Epithelial cell of esophagus (primary cell): Measurements from ENCODE around the gene UNC5CL.

ENCODE experiments used
- DNase-seq: peaks from one replicate; pipeline ENCODE4 v3.0.0; 2010; ENCODE audit warnings: low read depth
- H3K4me3 ChIP-seq: 2 replicates; pipeline ENCODE4 v1.5.1; 2011; ENCODE audit warnings: mild to moderate bottlenecking, low read length, control low read depth
- TF ChIP-seq, protein P1 (sequence below): IDR thresholded peaks from 2 replicates; pipeline ENCODE4 v1.5.1; 2011; ENCODE audit warnings: low read depth, mild to moderate bottlenecking, low read length, control low read depth, inconsistent platforms; ENCODE audit not compliant: insufficient read depth; ENCODE audit errors: missing control alignments

The UNC5CL gene

DNA sequence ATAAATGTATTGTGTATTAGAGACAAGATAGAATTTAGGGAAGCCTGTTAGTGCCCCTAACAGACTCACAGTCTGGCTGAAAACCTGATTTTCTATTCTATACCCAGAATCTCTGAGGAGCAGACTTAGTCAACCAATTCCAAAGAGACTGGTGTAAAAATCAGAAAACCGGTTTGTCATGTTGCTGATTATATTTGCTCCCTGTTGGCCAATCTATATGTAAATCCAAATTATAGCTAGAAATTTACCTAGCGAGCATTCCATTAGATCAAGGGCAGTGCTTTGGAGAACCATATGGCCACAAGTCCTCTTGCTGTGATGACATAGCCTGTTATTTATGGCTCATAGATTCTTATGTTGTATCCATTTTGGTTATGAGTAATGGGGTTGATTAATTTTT is 38.5 kb upstream of the UNC5CL start:
- TF ChIP-seq, protein P1, sequence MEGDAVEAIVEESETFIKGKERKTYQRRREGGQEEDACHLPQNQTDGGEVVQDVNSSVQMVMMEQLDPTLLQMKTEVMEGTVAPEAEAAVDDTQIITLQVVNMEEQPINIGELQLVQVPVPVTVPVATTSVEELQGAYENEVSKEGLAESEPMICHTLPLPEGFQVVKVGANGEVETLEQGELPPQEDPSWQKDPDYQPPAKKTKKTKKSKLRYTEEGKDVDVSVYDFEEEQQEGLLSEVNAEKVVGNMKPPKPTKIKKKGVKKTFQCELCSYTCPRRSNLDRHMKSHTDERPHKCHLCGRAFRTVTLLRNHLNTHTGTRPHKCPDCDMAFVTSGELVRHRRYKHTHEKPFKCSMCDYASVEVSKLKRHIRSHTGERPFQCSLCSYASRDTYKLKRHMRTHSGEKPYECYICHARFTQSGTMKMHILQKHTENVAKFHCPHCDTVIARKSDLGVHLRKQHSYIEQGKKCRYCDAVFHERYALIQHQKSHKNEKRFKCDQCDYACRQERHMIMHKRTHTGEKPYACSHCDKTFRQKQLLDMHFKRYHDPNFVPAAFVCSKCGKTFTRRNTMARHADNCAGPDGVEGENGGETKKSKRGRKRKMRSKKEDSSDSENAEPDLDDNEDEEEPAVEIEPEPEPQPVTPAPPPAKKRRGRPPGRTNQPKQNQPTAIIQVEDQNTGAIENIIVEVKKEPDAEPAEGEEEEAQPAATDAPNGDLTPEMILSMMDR, result no peak
- DNase-seq, result peak; percentile 60
- H3K4me3 ChIP-seq, result no peak overlapping the region

DNA sequence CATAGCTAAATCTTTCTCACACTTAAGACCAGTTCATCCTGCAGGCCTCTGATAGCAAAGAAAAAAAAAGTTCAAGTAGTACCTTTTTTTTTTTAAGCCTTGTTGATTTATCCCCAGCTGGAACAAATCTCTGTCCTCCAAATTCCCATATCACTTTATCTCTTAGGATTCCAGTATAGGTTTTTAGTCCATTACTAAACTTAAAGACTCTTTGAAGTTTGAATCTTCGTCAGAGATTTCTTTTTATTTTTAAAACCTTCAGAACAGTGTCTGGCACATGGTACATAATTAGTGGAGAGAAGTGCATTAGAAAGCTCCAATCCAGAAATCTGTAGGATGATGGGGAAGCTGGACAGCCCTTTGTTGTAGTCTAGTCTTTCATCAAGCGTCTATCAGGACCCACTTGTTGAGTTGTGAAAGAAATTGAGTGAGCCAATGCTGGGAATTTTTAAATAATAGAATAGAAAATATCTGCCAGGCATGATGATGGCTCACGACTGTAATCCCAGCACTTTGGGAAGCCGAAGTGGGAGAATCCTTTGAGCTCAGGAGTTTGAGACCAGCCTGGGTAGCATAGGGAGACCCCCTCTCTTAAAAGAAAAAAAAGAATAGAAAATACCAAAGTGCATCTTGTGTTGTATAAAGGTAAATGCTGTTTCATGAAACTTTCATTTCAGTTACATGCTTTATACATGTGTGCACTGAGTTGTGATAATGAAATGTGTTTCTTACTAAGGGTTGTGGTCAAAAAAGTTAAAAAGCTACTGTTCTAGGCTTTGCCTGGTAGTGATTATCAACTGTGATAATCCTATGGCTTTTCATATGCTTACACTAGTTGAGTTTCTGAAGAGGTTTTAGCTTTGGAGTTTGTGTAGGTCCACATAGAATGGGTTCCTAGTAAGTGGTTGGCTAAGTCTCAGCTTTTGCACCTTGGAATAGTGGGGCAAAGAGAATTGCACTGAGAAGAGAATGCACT is 36.9 kb upstream of the UNC5CL start:
- TF ChIP-seq, protein P1, result no peak
- H3K4me3 ChIP-seq, result no peak overlapping the region
- DNase-seq, result no peak

DNA sequence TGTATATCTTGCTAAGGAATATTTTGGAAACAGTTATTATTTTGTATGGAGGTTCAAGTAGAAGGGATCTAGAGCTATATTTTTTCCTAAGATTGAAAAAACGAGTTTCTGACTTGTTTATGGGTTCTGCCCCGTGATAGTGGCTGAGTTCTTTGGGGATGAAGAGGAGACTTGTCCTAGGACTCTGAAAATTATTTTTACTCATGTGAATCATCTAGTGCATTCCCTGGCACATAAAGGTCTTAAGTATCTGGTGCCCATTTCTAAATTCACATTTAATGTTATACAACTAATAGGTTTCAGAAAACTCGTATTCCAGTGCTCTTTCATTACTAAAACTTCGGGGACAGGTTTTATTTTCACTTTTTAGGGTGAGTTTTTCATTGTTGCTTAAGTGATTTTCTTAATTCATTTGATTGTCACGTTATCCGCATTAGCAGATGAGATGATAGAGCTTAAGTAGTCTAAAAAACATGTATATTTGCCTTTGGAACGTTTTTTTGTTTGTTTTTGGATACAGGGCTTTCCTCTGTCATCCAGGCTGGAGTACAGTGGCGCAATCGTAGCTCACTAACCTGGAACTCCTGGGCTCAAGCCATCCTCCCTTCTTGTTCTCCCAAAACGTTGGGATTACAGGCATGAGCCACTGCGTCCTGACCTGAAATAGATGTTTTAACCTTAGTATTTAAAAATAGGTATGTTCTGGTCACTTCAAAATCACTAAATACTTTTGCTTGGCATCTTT is 35.8 kb upstream of the UNC5CL start:
- H3K4me3 ChIP-seq, result peak overlapping the region; percentile 81
- TF ChIP-seq, protein P1, result no peak

DNA sequence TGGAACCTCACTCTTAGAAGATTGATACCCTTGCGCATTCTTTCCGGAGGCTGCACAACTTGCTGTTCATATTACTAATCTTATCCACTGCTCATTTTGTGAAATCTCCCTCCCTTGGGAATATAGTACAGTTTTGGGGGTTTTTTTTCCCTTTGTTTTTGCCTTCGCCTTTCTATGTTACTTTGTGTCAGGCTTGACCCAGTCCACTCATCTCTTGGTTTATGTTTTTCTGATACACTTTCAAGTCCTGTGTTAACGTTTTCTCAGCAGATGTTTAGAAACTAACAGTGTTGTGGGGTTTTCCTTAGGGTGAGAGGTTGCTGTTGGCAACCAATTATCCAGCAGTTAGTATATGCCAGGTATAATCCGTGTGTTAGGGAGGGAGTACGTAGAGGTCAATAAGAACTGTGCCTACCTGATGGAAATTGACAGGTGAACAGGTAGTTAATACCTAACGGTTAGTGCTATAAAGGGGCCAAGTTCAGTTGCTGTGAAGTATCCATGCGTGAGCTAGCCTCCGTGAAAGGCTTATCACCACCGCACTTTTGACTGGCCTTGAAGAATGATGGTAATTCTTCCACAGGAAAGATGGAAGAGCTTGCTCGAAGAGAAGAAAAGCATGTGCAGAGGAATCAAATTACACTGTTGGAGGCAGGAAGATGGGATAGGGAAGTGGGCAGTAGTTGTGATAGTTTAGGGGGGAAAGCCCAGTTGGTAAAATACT is 35.1 kb upstream of the UNC5CL start:
- TF ChIP-seq, protein P1, result peak; percentile 2
- DNase-seq, result peak; percentile 13
- peak overlapping the region; percentile 81 for H3K4me3 ChIP-seq

More for the DNA sequence above, 35.8 kb upstream of the UNC5CL start:
- DNase-seq, result peak; percentile 21

DNA sequence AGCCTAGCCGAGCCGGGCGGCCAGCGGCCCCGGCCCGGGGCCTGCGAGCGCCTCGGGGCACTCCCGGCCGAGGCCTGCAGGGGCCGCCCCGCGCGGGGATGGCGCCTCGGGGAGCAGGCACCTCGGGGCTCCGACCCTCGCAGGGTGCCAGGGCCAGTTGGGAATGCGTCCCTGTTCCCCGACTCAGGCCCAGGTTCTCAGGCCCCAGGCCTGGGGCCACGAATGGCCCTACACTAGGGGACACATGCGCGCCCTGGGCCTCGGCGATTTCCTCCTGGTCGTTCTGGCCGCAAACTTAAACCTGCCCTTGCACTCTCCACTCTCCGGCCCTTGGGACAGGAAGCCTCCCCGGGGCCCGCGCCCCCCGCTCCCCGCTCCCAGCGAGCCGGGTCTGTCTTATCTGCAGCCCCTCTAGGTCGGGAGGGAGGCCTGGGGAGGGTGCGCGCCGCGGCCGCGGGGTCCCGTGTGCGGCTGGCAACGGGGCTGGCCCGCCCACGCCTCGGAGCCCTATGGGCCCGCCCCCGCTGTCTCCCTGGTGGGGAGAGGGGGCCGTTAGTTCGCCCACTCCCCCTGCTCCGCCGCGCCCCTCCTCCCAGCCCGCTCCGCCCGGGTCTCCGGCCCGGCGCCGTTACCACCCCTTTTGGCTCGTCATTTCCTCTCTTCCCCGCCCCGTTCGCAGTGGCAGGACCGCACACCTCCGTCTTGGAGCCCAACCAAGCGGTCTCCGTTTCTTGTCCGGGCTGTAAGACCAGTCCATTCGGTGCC is 34.4 kb upstream of the UNC5CL start:
- H3K4me3 ChIP-seq, result peak overlapping the region; percentile 81
- TF ChIP-seq, protein P1, result no peak

DNA sequence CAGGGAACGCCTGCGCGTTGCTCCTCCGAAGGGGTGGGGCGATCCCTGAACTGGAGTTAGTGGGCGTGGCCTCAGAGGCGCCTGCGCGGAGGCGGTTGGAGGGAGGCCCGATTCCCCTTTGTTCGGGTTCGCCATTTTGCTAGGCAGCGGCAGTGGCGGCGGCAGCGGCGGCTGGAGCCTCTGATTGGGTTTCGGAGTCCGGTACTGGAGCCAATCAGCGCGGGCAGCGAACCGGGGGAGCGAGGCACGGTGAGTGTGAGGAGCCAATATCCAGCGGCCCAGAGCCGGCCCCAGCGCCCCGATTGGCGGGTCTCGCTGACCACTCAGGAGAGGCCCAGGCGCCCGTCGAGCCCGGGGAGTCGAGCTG is 33.8 kb upstream of the UNC5CL start, which contains the start of gene NFYA:
TSS of gene NFYA (plus strand) at position 139 of the 367 bp plus-strand sequence. CDS start 6,116 bp downstream, outside the sequence.
- DNase-seq, result no peak
- TF ChIP-seq, protein P1, result no peak
- H3K4me3 ChIP-seq, result peak within 1 kb of the TSS; percentile 81

More for the DNA sequence above, 34.4 kb upstream of the UNC5CL start:
- peak; percentile 84 for DNase-seq
